CD1c-positive myeloid dendritic cell (primary cell): ENCODE results near the gene MYLK.
A peak's percentile ranks its signal among the peaks of the same experiment; 100 is the strongest.

ENCODE experiments used
- DNase-seq: peaks from one replicate; pipeline ENCODE4 v3.0.0-alpha.2; 2016; ENCODE audit errors: extremely low spot score

MYLK gene

DNA sequence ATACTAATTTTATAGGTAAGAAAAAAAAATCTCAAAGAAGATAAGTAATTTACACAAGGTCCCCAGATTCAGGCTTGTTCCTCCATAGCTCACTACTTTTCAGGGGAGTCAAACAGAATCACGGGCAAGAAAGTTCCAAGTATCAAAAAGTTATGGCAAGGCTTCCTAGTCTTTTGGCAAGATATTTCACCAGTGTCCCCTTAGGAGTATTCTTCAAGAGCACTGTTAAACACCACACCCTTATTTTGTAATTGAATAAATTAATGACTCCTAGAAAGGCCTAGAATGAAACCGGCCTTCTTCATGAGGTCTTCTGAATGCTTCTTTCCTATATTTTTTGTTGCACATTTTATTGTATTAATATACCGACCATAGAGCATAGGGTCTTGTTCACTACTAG, 109.7 kb downstream of the MYLK start:
- DNase-seq, result no peak

DNA sequence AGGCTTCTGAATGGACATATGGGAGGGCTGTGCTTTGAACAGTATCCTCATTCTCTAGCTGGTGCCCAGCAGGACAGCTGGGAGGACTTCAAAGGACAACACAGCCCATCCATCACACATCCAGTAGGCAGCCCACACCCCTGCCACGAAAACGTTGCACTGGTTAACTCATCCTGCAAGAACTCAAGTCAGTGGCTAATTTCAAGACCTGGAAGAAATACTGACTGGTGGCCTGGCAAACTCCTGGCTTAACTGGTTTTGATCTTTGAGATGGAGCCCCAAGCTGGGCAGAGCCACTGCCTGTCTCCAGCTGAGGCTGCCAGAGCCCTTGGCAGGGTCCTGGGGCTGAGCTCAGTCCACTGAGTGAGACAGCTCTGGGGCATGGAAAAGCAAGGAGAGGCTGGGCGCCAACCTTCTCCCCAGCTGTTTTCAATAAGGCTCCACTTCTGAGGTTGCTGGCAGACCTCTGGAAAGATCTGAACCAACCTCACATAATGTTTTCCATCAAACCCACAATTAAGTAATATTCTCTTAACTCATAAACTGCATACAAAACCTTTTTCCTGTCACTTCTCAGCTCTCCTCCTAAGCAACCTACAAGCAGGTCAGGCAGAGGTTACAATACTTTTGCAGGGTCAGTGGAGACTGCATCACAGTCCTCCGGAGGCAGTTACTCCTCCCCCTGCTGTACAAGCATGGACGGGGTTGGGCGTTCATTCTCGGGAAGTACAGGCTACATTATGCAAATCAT, 110.3 kb downstream of the MYLK start:
- DNase-seq, result no peak

DNA sequence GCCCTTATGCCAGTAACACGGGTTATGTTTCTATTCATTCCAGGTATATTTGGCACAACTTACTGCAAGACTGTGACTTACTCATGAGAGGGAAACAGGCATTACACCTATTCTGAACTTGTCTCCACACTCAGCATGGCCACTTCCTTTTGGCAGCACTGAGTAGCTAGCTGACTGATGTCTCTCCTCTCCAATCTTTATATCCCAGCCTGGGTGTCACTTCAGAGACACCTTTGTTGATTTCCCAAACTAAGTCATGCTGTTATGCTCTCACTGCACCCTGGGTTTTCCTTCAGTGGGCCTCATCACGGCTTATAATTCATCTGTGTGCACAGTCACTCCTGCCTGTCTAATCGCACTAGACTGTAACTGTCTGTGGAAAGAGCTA, 114.8 kb downstream of the MYLK start:
- DNase-seq, result no peak

DNA sequence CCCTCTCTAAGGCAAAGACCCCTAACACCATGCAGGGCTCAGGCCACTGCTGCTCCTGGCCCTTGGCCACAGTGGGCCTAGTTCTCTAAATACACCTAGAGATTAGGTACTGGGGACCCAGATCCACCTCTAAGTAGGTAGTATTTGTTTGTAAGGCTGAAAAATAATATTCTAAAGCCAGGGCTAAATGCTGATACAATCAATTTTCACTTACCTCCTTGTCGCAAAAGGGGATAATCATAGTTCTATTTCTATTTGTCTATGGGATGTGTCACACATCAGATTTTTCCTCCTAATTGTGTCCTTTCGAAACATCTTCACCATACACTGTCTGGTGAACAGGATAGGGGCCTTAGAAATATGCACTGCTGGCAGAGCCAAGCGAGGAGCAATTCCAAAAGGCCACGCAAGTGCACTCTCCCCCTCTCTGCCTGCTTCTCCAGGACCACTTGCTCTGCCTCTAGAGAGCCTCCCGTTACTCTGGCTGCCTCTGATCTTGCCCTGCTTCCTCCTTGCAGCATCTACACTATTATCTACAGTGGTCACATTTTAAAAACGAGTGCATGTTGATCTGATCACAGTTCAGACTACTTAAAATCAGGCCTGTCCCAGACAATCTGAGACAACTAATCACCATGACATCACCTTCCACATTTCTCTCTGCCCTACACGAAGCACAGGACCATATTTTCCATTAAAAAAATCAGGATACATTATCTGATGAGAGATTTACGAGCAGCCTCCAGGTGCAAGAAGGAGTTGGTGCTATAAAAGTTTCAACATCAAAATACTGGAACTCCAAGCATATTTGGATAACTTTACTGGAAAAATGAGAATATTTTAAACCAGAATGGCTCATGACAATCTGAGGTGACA, 115.4 kb downstream of the MYLK start:
- DNase-seq, result no peak

DNA sequence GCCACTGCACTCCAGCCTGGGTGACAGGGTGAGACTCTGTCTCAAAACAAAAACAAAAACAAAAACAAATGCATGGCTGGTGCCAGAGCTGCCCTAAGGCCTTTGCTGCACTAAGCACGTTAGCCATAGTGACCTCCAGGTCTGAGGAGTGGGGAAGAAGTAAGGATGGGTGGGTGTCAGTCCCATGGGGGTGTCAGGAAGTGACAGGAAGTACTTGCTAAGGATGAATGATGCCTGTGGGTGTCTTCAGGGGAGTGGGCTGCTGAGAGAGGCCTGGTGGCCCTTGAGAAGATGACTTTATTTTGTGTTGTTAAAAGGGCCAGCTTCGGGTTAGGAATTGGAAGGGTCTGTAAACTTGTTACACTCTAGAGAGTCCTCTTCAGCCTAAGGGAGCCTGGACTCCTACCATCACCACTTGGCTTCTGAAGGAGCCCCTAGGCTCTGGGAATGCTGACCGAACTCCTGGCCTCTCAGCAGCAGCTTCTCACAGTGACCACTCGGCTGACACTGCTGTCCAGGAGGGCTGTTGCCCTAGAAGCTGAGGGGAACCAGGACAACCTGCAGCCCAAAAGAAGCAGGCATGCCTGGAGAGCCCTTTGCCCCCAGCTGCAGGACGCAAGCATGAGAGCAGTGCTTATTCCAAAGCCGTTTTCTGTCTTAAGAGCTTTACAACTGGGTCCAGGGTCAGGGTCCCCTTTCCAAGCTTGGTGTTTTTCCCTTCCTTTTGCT, 116.4 kb downstream of the MYLK start:
- no peak for DNase-seq

DNA sequence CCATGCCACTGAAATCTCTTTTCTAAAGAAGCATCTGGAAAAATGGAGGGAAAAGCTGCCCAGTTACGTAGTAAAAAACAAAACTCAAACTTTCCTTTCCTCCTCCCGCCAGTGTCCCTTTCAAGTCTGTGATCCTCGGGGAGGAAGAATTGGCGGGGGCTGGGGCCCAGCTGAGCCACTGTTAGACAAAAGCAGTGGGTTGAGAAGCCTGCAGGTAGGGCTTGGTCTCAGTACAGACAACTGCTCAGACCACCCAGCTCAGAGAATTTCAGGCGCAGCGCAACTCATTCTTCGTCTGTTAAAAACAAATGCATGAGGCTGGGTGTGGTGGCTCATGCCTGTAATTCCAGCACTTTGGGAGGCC, 117.1 kb downstream of the MYLK start:
- no peak for DNase-seq

DNA sequence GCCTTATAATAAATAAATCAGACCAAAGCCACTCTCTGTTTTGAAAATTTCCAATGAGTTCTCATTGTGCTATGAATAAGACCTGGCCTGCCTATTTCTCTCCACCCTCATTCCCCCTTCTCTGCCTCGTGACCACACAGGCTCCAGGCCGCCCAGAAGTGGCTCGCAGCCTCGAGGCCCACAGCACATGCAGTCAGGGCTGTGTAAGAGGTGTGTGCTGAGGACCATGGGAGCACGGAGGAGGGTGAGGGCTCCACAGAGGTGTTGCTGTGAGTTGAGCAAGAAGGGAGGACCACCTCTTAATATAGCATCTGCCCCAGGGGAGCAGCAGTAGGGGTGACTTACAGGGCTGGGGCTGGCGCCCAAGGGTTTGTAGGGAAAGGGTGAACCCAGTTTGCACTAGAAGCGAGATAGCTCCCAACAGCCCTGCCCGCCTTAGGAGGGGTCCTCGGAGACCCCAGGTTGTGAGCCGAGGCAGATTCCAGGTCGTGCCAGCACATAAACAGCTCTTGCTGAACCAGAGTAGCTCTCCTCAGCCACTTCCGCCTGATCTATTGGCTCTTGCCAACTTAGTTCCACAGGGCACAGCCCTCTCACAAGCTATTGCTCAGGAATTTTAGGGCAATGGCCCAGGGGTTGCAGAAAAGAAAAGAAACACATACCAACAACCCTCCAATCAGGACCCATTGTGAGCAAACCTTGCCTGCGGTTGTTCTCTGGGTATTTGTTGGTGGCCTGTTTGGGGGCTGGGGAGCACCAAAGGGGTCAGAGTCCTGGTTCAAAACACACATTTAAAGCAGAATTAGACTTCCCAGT, 117.7 kb downstream of the MYLK start:
- no peak for DNase-seq

DNA sequence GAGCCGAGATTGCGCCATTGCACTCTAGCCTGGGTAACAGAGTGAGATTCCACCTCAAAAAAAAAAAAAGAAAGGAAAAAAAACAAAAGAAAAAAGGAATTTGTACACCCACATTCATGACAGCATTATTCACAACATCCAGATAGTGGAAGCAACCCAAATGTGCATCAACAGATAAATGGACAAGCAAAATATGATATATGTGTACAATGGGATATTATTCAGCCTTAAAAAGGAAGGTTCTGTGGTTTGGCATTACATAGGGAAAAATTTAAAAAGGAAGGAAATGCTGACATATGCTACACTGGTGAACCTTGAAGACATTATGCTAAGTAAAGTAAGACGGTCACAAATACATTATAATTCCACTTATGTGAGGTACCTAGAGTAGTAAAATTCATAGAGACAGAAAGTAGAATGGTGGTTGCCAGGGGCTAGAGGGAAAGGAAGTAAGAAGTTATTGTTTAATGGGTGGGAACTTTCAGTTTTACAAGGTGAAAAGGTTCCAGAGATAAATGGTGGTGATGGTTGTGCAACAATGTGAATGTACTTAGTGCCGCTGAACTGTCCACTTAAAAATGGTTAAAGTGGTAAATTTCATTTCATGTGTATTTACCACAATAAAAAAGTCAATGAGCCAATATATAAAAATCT, 118.5 kb downstream of the MYLK start:
- DNase-seq, result no peak

DNA sequence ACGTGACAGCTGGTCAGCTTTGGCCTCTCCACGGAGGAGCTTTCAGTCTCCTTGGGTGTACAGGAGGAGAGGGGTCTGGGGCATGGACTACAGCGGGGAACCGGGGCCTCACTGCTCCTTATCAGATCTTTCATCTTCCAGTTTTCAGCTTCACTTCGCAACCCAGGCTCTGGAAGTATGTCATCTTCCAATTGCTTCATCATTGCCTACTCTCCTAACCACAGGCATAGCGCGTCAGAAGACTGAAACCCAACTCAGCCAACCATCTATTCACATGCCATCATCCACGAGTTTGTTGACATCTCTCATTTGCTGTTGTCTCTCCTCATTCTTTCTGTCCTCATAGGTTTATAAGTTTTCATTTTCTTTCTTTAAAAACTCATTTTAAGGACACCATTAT, 119.5 kb downstream of the MYLK start:
- DNase-seq, result no peak

DNA sequence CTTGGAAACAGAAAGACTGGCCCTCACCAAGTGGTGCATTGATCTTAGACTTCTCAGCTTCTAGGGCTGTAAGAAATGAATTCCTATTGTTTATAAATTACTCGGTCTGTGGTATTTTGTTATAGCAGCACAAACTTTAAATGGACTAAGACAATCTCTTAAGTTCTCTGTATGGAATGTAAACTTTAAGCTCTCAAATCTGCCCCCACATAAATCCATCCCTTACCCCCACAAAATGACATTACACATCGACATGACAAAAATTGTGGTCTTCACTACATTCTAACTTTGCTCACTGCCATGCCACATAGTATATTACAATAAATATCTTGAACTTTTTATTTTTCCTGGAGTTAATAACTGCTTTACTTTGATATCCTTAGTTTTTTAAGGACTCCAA, 121.3 kb downstream of the MYLK start:
- DNase-seq, result no peak

DNA sequence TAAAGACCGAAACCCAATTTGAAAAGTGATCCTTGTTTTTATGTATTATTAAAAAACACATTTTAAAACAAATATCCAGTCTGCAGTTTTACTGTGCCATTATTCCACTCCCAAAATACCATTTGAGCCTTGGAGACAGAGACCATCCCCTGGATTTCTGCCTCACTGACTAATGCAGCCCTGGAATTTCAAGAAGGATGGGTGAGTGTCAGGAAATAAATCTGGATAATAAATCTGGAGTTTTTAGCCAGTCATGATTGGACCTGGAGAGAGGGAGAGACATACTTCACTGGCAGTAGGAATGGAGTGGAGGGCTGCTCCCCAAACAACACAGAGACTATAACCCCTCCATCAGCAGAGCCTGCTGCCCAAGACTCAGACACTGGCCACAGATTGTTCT, 123.3 kb downstream of the MYLK start:
- DNase-seq, result no peak

DNA sequence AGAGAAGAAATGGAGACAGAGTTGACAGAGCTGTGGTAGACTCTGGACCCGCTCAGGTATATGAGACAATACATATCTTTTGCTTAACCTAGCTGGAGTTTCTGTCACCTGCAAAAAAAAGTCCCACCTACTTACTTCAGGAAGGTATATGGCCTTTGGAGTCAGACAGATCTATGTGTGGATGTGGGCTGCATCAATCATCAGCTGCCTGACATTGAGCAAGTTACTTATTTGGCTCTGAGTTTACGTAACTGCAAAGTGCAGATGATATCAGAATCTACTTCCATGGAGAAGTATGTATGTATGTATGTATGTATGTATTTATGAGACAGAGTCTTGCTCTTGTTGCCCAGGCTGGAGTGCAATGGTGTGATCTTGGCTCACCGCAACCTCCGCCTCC, 124.3 kb downstream of the MYLK start:
- no peak for DNase-seq

DNA sequence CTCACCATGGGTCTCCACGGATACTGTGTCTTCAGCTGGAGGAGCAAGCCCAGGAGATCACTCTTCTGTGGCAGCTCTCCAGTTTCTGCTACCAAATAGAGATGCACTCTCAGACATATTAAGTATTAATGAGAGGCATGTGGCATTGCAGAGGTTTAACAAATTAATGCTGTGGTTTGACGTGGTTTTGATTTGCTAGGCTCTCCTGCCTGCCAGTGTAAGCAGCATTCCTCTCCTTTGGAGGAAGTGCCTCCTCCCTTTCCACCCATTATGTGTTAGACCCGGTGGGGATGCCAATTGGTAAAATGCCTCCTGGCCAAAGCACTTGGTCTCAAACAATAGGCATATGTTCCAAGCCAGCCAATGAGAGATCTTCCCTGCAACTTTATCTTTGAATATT, 124.8 kb downstream of the MYLK start:
- no peak for DNase-seq

DNA sequence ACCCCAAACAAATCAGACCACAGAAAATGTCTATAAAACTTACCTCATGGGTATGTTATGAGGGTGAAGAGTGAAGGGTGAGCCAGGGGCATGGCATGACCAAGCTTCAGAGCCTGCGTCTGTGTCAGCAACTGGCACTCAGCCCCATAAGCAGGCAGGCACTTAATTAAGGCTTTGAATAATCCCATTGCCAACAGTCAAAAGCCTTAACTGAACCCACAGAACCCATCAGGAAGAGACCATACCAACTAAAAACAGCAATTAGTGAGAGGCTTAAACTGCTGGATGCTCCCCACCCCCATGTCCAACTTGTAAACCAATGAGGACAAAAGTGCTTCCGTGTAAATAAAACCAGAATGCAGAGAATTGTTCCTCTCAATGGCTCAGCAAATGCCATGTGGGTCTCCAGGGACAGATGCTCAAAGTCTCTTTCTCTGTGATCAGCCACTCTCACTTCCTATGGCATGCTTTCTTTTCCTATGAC, 126.0 kb downstream of the MYLK start:
- no peak for DNase-seq

DNA sequence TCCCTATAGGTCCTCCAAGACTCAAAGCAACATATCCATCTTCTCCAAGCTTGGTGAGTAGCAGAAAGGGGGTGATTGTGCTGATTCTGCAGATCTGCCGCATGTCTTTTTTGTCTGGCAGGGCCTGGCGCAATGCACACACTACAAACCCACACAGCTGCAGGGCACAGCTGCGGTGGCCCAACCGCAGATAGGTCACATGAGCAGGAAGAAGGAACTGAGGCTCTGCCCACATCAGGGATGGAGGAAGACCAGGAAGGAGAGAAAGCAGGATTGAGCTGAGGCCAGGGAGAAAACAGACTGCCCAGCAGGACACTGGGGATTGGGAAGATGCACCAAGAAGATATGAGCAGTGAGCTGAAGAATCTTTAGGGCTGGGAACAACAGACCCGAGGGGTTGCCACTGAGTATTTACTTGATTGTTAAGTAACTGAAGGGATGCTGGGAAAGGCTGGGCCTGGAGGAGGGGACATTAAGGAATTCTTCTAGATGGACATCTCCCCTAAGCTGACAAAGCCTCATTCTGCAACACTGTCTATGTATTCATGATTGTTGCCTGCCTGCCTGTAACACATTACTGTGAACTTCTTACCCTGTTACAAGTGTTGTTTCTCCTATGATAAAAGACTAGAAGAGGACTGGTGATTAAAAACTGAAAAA, 126.7 kb downstream of the MYLK start:
- peak; percentile 72 for DNase-seq

DNA sequence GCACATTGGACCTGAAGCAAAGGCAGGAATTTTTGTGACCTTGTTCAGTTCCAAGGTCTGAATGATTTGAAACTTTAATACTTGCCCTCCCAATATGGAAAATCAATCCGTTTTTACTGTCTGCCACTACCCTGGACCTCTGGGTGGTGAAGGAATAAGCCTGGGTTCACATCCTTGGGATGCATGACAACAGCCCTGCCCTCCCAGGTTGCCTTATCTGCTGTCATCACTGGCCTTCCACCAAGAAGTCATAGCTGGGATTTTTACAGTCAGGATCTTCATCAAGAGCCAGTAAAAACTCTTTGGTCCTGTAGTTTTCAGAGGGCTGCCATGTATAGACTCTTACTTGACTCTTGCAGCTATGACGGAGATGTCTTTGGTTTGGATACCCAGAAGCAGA, 128.6 kb downstream of the MYLK start:
- DNase-seq, result no peak

DNA sequence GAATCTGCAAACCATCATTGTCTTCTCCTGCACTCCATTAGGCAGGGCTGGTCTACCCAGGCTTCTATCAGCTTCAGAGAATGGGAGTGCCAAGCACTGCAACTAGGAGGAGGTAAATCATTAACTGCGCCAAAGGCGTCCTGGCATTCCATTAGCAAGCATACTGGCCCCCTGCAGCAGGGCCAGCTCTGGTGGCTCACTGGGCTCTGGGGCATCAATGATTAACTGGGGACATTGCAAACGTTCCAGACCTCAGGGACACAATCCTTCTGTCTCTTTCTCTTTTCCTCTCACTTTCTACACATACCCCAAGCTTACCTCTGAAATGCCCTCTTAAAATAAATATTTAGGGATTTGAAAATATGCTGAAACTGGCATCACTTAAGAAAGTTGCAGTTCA, 129.0 kb downstream of the MYLK start:
- no peak for DNase-seq

DNA sequence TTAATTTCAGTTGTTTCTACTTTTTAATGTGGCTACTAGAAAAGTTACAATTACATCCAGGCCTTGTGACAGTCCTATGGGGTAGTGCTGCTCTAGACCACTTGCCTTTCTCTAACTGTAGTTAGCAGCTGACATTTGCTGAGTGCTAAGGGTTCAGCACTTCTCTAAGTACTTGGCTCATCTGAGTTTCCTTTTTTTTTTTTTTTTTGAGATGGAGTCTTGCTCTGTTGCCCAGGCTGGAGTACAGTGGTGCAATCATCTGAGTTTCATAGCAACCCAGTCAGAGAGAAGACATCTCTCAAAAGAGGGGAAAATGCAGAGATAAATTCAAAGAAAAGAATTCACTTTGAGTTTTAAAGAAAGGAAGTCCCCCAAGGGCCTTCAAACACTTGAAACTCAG, 130.8 kb downstream of the MYLK start:
- no peak for DNase-seq

DNA sequence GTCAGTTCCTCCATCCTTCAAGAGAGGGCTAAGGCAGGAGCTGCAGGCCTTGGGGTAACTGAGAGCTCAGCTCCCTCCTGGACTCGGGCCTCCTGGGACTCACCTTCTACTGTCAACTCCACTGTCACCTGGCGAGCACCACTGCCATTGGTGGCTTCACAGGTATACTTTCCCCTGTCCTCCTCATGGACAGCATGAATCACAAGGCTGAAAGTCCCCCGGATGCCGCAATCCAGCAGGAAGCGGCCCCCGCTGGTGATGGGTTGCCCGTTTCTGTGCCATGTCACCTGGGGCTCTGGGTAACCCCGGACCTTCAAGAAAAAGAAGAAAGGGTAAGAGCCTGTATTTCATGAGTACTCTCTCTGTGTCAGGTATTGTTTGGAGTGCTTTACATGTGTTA, 131.9 kb downstream of the MYLK start:
- no peak for DNase-seq

DNA sequence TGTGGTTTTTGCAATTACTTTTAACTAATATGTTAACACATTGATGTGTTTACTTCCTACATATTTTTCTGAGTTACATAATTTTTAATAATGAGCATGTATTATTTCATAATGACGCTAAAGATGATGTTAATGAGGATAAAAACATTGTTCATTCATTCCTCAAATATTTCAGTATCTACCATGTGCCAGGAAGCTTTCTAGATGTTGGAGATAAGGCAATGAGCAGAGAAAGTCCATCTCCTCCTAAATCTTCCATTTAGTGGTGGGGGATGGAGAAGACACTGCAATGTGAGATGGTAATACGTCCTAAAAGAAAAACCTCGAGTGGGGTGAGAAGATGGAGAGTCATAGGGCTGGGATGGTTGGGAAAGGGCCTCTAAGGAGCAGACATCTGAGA, 132.7 kb downstream of the MYLK start:
- no peak for DNase-seq
